A172 (cell line): ENCODE data around the gene CCDC61. TPM values are rescaled to one million over a fixed set of nuclear protein-coding genes. Genes with fewer than 3 reads are reported as not detected.

Experiments
- DNase-seq: peaks from one replicate; pipeline ENCODE4 v3.0.0-alpha.2; 2015; ENCODE audit warnings: low spot score
- total RNA-seq: library from RNA; depleted of rRNA; stranded (reverse); fragments of >200 nt; shearing (Covaris generic); gene quantifications from 2 replicates; pipeline ENCODE4 v1.2.3, GENCODE V29; 2014

Gene CCDC61
- total RNA-seq, 1 experiment from 2014 or later, result 3.1 TPM

GRCh38 chr19:45973553-45974338 is 21.5 kb upstream of the CCDC61 start, which contains the start of gene NOVA2:
TSS of gene NOVA2 (minus strand) at chr19:45973865. CDS start at chr19:45973351, 514 bp downstream.
- peak; percentile 62 for DNase-seq

- DNase-seq, result no peak
Measured at GRCh38 chr19:45975306-45976070, 19.8 kb upstream of the CCDC61 start.

DNA sequence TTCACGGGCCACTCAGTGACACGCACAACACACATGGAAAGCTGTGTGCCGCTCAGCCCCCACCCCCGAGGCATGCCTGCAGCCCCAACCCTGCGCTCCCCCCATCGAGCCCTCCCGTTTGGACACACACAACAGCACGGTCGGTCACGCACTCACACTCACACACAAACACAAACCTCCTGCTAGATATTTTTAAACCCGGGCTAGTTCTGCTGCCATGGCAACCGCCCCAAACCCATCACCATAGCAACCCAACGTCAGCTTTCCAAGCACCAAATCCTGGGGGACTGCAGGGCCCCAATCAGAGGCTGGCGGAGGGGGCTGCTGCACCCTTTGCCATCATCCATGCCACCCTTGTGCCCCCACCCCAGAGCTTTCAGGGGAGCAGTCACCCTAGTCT is 19.1 kb upstream of the CCDC61 start:
- DNase-seq, result no peak

GRCh38 chr19:45978156-45978555 is 17.1 kb upstream of the CCDC61 start:
- DNase-seq, result no peak

DNA sequence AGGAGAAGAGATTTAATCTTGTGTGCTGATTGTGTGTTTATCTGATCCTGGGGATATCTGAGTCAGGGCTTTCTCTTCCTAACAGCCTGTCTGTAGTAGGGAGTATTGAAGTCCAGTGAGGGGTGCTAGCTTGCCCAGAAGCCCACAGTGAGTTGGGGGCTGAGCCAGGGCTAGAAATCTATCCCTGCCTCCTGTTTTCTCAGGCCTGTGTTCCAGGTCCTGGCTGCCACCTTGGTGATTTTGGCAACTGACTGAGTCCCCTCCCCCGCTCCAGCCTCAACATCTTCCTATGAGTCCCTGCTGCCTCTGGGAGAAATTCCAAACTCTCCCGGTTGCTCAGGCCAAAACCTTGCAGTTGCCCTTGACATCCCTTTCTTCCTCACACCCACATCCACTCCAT is 13.9 kb upstream of the CCDC61 start:
- no peak for DNase-seq

- no peak for DNase-seq
Measured at GRCh38 chr19:45985321-45985720, 9.9 kb upstream of the CCDC61 start.

GRCh38 chr19:45990113-45990728 is 5.0 kb upstream of the CCDC61 start:
- DNase-seq, result no peak

- DNase-seq, result no peak
Measured at GRCh38 chr19:45994456-45994997, 740 bp upstream of the CCDC61 start.

DNA sequence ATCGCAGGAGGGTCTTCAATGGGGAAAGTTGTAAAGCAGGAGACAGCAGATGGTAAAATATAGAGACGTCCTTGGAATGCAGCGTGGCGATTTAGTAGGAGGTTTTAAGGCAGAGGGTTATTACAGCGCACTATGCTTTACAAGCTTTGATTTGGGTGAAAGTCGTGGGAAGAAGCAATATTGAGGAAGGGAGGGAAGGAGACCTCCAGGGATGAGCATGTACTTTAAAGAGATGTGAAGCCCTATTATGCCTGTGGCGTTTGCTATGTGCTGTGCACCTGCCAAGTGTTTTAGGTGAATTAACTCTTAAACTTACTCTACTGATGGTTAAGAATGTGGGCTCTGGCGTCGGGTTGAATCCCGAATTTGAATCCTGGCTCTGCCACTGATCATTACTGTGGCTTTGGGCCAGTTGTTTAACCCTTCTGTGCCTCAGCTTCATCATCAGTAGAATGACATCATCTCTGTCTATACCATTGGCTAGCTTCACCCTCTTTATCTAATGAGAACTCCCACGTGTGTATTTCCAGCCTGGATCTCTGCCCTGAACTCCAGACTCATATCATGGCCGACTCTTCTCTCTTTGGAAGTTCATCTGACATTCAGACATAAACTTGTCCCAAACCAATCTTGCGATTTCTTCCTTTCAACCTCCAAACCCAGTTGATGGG is 583 bp downstream of the CCDC61 start:
- DNase-seq, result peak; percentile 10

DNA sequence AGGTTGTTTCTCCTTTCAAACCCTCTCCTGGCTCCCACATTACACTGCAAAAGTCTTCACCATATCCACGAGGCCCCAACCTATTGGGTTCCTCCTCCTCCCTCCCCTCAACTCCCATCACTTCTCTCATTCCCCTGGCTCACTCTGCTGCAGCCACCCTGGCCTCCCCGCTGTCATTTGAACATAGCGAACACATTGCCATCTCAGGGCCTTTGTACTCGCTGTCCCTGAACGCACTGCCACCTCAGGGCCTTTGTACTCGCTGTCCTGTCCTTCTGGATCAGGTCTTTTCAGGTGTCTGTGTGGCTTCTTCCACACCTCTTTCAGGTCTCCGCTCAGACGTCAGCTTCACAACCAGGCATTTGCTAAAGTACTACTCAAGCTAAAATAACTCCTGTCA is 1.7 kb downstream of the CCDC61 start:
- no peak for DNase-seq

- DNase-seq, result no peak
Measured at GRCh38 chr19:45998834-45999233, 3.6 kb downstream of the CCDC61 start.

- no peak for DNase-seq
Measured at GRCh38 chr19:45999653-46000121, 4.4 kb downstream of the CCDC61 start.

DNA sequence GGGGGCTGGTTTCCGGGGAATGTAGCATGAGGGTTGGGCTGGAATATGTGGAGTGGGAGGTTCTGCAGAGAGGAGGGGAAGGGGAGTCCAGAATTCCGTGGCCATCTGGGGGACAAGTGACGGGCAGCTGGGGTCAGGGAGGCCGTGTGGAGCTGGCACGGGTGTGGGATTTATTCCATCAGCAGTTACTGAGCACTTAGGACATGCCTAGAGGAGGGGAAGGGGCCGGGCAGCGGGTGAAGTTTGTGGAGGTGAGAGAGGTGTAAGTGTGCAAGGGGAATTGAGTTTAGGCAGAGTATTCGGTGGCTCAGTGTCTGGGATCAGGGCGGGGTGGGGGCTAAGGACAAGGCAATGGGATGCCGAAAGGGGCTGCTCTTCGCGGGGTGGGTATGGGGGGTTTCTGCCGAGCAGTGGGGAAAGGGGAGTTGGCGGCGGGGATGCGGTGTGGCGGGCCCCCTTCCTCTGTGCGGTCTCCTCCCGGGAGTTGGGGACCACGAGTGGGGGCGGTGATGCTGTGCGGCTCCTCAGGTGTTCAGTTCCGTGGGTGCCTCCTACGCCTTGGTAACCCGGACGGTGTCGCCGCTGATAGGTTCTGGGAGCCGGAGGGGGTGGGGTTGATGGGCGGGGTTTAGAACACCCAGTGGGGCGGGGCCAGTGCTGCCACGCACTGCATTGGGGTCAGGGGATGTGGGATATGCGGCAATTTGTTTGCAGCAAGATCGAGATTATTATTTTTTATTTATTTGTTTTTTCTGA is 5.4 kb downstream of the CCDC61 start:
- no peak for DNase-seq

GRCh38 chr19:46002678-46003275 is 7.5 kb downstream of the CCDC61 start:
- DNase-seq, result no peak

DNA sequence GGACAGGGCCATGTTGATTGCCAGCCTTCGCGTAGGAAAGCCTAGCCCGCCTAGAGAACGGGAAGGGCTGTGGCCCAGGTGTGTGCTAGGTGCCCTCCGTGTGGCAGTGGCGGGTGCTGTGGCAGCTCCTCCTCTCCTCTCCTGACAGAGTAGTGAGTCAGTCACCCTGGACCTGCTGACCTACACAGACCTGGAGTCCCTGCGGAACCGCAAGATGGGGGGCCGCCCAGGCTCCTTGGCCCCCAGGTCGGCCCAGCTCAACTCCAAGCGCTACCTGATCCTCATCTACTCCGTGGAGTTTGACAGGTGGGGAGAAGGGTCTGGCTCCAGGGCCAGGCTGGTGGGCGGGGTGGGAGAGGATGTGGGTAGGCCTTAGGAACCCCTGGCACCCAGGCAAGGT is 11.1 kb downstream of the CCDC61 start:
- no peak for DNase-seq

GRCh38 chr19:46009530-46010510 is 14.6 kb downstream of the CCDC61 start:
- DNase-seq, result peak; percentile 48

GRCh38 chr19:46014534-46014933 is 19.3 kb downstream of the CCDC61 start:
- DNase-seq, result no peak

DNA sequence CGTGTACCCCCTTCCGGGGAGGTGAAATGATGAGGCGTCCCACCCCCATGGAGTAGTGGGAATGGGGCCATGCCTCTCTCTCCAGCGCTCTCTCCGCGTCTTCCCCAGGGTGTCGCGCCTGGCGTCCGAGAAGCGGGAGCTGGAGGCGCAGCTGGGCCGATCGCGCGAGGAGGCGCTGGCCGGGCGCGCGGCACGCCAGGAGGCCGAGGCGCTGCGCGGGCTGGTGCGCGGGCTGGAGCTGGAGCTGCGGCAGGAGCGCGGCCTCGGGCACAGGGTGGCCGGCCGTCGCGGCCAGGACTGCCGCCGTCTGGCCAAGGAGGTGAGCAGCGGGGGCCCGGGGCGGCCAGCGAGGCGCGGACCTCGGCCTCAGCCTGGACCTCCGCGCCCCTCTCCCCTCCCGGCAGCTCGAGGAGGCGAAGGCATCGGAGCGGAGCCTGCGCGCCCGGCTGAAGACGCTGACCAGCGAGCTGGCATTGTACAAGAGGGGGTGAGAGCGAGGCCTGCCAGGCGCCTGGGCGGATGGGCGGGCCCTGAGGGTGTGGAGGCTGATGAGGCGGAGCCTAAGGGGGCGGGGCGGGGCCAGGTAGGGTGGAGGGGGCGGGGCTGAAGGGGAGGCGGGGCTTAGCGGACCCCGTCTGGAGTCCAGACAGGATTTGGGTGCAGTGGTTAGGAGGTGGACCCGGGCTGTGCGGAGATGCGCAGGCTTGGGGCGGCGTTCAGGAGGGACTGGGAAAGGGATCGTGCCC is 19.8 kb downstream of the CCDC61 start:
- no peak for DNase-seq
